ENCODE measurements around the gene IMMP2L. TPM values are rescaled to one million over a fixed set of nuclear protein-coding genes. Genes with fewer than 3 reads are reported as not detected.

The IMMP2L gene
- total and polyA plus RNA-seq, 4 experiments from 2014 or later, result 23.5 to 32.2 (median 29.5) TPM

DNA sequence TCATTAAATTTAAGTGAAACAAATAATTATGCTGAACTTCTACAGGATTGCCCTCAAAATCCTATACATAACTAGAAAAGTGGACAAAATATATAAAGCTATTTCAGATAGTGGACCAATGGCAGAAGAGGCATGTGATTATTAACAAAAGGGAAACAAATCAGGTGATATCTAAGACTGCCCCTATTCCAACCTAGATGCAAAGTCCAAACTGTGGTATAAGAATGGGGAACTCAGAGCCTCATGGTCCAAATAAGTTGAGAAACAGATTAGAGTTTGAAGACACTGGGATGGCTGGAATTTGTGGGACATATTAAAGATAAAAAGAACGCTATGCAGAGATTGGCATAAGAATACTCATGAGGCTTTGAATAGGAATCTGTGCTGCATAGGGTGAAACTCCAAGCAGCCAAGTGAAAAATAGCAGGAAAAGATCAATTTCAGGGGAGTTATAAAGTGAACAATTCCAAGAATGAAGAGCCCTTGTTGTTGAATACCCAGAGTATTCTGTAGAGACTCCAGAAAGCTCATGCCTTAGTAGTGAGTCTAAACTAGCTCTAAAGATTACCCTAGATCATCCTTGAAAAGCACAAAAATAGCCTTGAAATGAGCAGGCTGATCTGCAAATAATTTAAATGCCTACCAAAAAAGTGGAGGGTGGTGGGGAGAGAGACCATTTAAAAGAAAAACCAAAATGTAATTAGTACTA lies 152.4 kb downstream of the IMMP2L start:
- no peak overlapping the region for H3K27ac Mint-ChIP-seq
- no peak overlapping the region for H3K4me3 Mint-ChIP-seq
- POLR2A ChIA-PET (ENCODE audit: partially characterized antibody), result interaction anchor here (0.5 kb wide), 1 partner anchor 224 kb away, joined by 3 read pairs; no protein-coding TSS in a partner anchor
- H3K4me3 ChIP-seq (ENCODE audit: low read length in 2 of 2), result no peak overlapping the region
- H3K27ac ChIP-seq (ENCODE audit: low read depth, low read length), result no peak overlapping the region
- H3K36me3 Mint-ChIP-seq, result peaks cover 10 to 15% of the 10 kb centered on the region in 2 donors
- H3K4me1 Mint-ChIP-seq, result peaks cover 0 to 5% (median 3%) of the 10 kb centered on the region in 4 donors
- DNase-seq, result no peak
- H3K9me3 ChIP-seq (ENCODE audit: control insufficient read depth in 1 of 2, low read length in 2 of 2), result no peaks in the 10 kb centered on the region
- H3K36me3 ChIP-seq (ENCODE audit: insufficient read depth, low read length), result no peaks in the 10 kb centered on the region
- no peaks in the 10 kb centered on the region for H3K27me3 ChIP-seq (ENCODE audit: insufficient read depth, low read length)
- H3K4me1 ChIP-seq (ENCODE audit: insufficient read depth, low read length), result no peaks in the 10 kb centered on the region
- intact Hi-C loops (cut with micrococcal nuclease), result no loop called here
- peaks cover 0 to 7% (median 0%) of the 10 kb centered on the region in 8 donors for H3K9me3 Mint-ChIP-seq
- no peaks in the 10 kb centered on the region for H3K27me3 Mint-ChIP-seq
- CTCF ChIA-PET (ENCODE audit: partially characterized antibody), result no interaction called here

DNA sequence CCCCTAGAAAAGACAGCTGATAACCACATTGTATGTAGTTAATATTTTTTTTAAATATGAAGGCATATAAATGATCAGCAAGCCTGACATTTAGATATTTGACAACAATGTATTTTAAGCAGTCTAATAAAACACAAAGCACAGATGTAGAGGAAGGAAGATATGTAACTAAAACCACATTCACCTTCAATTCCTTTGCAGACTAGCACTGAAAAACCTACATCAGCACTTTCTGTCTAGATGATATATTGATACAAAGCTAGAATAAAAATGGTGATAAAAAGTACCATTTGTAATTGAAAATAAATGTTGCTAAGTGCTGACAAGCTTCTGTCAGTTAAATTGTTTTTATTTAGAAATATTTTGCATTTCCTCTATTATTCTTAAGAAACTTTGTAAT lies 153.6 kb downstream of the IMMP2L start:
- CTCF ChIA-PET (ENCODE audit: partially characterized antibody), result no interaction called here
- intact Hi-C loops (cut with micrococcal nuclease), result no loop called here

DNA sequence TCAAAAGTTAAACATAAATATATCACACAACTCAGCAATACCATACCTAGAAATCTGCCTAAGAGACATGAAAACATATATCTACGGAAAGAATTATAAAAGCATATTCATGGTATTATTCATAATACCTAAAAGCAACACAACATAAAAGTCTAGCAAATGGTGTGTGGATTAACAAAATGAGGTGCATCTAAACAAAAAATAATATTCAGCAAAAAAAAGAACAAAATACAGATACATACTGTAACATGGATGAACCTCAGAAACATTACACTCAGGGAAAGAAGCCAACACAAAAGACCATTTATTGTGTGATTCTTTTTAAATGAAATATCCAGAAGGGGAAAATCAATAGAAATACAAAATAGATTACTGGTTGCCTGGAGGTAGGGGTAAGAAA lies 155.0 kb downstream of the IMMP2L start:
- ChIA-PET POLR2A (ENCODE audit: partially characterized antibody) (no interaction called here), CTCF (ENCODE audit: partially characterized antibody) (no interaction called here)
- H3K36me3 ChIP-seq (ENCODE audit: insufficient read depth, low read length), result no peaks in the 10 kb centered on the region
- Mint-ChIP-seq H3K4me3 (no peak overlapping the region), H3K27ac (no peak overlapping the region), H3K27me3 (no peaks in the 10 kb centered on the region), H3K36me3 (peaks cover 8 to 18% of the 10 kb centered on the region in 2 donors), H3K9me3 (peaks cover 0 to 9% (median 0%) of the 10 kb centered on the region in 8 donors), H3K4me1 (peaks cover 0 to 5% (median 0%) of the 10 kb centered on the region in 4 donors)
- DNase-seq, result no peak
- H3K9me3 ChIP-seq (ENCODE audit: control insufficient read depth in 1 of 2, low read length in 2 of 2), result no peaks in the 10 kb centered on the region
- H3K4me3 ChIP-seq (ENCODE audit: low read length in 2 of 2), result no peak overlapping the region
- no peaks in the 10 kb centered on the region for H3K4me1 ChIP-seq (ENCODE audit: insufficient read depth, low read length)
- intact Hi-C loops (cut with micrococcal nuclease), result no loop called here
- no peak overlapping the region for H3K27ac ChIP-seq (ENCODE audit: low read depth, low read length)
- H3K27me3 ChIP-seq (ENCODE audit: insufficient read depth, low read length), result no peaks in the 10 kb centered on the region

More for the DNA sequence above, 153.6 kb downstream of the IMMP2L start:
- Histone ChIP-seq H3K27ac (ENCODE audit: low read depth, low read length) (no peak overlapping the region), H3K36me3 (ENCODE audit: insufficient read depth, low read length) (no peaks in the 10 kb centered on the region), H3K9me3 (ENCODE audit: control insufficient read depth in 1 of 2, low read length in 2 of 2) (no peaks in the 10 kb centered on the region), H3K4me3 (ENCODE audit: low read length in 2 of 2) (no peak overlapping the region), H3K27me3 (ENCODE audit: insufficient read depth, low read length) (no peaks in the 10 kb centered on the region), H3K4me1 (ENCODE audit: insufficient read depth, low read length) (no peaks in the 10 kb centered on the region)
- POLR2A ChIA-PET (ENCODE audit: partially characterized antibody), result no interaction called here
- H3K4me3 Mint-ChIP-seq, result no peak overlapping the region
- H3K4me1 Mint-ChIP-seq, result peaks cover 0 to 5% (median 2%) of the 10 kb centered on the region in 4 donors
- no peak for DNase-seq
- no peaks in the 10 kb centered on the region for H3K27me3 Mint-ChIP-seq
- H3K27ac Mint-ChIP-seq, result no peak overlapping the region
- H3K36me3 Mint-ChIP-seq, result peaks cover 10 to 15% of the 10 kb centered on the region in 2 donors
- H3K9me3 Mint-ChIP-seq, result peaks cover 0 to 7% (median 0%) of the 10 kb centered on the region in 8 donors

DNA sequence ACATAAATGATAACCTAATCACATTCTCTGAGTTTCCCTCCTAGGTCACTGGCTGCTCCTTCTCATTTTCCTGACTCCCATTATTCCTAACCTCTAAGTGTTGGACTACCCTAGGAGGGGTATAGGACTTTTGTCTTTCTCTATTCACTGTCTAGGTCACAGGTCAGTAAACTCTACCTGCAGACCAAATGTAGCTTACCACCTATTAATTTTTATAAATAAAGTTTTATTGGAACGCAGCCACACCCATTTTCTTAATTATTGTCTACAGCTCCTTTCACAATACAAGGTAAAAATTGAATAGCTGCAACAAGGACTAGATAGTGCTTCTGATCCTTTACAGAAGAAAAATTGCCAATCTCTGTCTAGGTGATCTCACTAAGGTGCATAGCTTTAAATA lies 156.7 kb downstream of the IMMP2L start:
- intact Hi-C loops (cut with micrococcal nuclease), result no loop called here
- H3K4me1 ChIP-seq (ENCODE audit: insufficient read depth, low read length), result no peaks in the 10 kb centered on the region
- H3K36me3 ChIP-seq (ENCODE audit: insufficient read depth, low read length), result no peaks in the 10 kb centered on the region
- Mint-ChIP-seq H3K36me3 (peaks cover 8 to 12% of the 10 kb centered on the region in 2 donors), H3K4me3 (no peak overlapping the region), H3K27me3 (no peaks in the 10 kb centered on the region), H3K27ac (no peak overlapping the region), H3K4me1 (peaks cover 0 to 5% (median 0%) of the 10 kb centered on the region in 4 donors), H3K9me3 (peaks cover 0 to 7% (median 0%) of the 10 kb centered on the region in 8 donors)
- POLR2A ChIA-PET (ENCODE audit: partially characterized antibody), result no interaction called here
- no peak overlapping the region for H3K4me3 ChIP-seq (ENCODE audit: low read length in 2 of 2)
- H3K27ac ChIP-seq (ENCODE audit: low read depth, low read length), result no peak overlapping the region
- no peak for DNase-seq
- H3K9me3 ChIP-seq (ENCODE audit: control insufficient read depth in 1 of 2, low read length in 2 of 2), result no peaks in the 10 kb centered on the region
- no peaks in the 10 kb centered on the region for H3K27me3 ChIP-seq (ENCODE audit: insufficient read depth, low read length)
- CTCF ChIA-PET (ENCODE audit: partially characterized antibody), result no interaction called here

DNA sequence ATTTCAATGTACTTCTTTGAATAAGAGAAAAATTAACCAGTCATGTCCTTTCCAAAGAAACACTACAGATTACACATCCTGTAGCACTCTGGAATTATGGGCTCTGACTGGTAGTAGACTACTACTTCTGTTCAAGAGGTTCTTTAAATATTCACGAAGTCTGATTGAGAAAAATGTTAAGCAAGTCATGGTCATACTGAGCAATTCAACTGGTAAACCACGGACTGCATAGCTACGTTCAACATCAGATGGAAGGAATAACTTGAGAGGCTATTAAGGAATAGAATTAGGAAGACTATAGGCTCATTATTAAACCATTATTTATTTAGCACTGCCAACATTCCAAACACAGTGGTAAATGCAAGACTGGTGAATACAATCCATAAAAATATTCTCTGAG lies 160.8 kb downstream of the IMMP2L start:
- CTCF ChIA-PET (ENCODE audit: partially characterized antibody), result no interaction called here
- no peak overlapping the region for H3K4me3 Mint-ChIP-seq

DNA sequence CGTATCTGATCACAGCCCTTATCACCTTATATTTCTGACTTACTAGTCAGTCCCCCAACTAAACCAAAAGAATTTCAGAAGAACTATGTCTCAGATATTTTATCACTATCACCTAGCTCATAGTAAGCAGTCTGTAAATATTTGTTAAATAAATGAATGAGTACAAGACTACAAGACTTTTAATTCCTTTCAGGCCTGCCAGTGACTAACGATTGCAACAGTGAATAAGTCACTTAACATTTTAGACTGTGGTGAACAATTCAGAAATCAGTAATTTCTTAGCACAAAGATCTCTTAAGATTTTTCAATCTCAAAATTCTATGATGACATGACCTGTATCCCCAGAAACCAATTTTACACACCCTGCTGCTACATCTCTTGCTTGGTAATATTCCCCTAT lies 162.2 kb downstream of the IMMP2L start:
- H3K4me1 Mint-ChIP-seq, result no peaks in the 10 kb centered on the region
- H3K9me3 ChIP-seq (ENCODE audit: control insufficient read depth in 1 of 2, low read length in 2 of 2), result no peaks in the 10 kb centered on the region
- H3K27me3 Mint-ChIP-seq, result no peaks in the 10 kb centered on the region
- ChIA-PET CTCF (ENCODE audit: partially characterized antibody) (no interaction called here), POLR2A (ENCODE audit: partially characterized antibody) (no interaction called here)
- no peak for DNase-seq
- no peaks in the 10 kb centered on the region for H3K4me1 ChIP-seq (ENCODE audit: insufficient read depth, low read length)
- peaks cover 0 to 11% (median 3%) of the 10 kb centered on the region in 8 donors for H3K9me3 Mint-ChIP-seq
- no peak overlapping the region for H3K4me3 ChIP-seq (ENCODE audit: low read length in 2 of 2)
- intact Hi-C loops (cut with micrococcal nuclease), result no loop called here
- peak overlapping the region in 1 of 7 donors; percentile 32 for H3K27ac Mint-ChIP-seq
- H3K27me3 ChIP-seq (ENCODE audit: insufficient read depth, low read length), result no peaks in the 10 kb centered on the region
- no peak overlapping the region for H3K4me3 Mint-ChIP-seq
- H3K36me3 Mint-ChIP-seq, result peaks cover 7 to 29% of the 10 kb centered on the region in 2 donors
- H3K36me3 ChIP-seq (ENCODE audit: insufficient read depth, low read length), result no peaks in the 10 kb centered on the region
- no peak overlapping the region for H3K27ac ChIP-seq (ENCODE audit: low read depth, low read length)

More for the DNA sequence above, 160.8 kb downstream of the IMMP2L start:
- POLR2A ChIA-PET (ENCODE audit: partially characterized antibody), result no interaction called here
- no peak overlapping the region for H3K27ac Mint-ChIP-seq
- DNase-seq, result no peak
- Histone ChIP-seq H3K9me3 (ENCODE audit: control insufficient read depth in 1 of 2, low read length in 2 of 2) (no peaks in the 10 kb centered on the region), H3K4me1 (ENCODE audit: insufficient read depth, low read length) (no peaks in the 10 kb centered on the region), H3K27me3 (ENCODE audit: insufficient read depth, low read length) (no peaks in the 10 kb centered on the region), H3K27ac (ENCODE audit: low read depth, low read length) (no peak overlapping the region), H3K4me3 (ENCODE audit: low read length in 2 of 2) (no peak overlapping the region), H3K36me3 (ENCODE audit: insufficient read depth, low read length) (no peaks in the 10 kb centered on the region)
- H3K4me1 Mint-ChIP-seq, result no peaks in the 10 kb centered on the region
- intact Hi-C loops (cut with micrococcal nuclease), result no loop called here
- no peaks in the 10 kb centered on the region for H3K27me3 Mint-ChIP-seq
- peaks cover 7 to 25% of the 10 kb centered on the region in 2 donors for H3K36me3 Mint-ChIP-seq
- peaks cover 0 to 8% (median 2%) of the 10 kb centered on the region in 8 donors for H3K9me3 Mint-ChIP-seq

DNA sequence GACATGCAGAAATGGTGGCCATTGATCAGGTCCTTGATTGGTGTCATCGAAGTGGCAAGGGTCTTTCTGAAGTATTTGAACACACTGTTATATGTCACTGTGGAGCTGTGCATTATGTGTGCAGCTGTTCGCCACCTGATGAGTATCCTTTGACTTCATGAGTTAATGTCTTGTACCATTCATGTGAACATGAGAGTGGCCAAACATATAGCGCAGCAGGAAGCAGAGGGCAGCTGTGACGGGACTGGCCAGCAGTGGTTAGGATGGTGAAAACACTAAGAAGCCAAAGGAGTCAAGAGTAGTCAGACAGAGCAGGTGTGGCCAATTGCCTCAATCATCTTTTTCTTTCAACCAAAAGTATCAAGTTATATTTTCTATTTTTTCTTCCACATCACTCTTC lies 167.4 kb downstream of the IMMP2L start:
- peaks cover 10 to 45% of the 10 kb centered on the region in 2 donors for H3K36me3 Mint-ChIP-seq
- H3K27me3 Mint-ChIP-seq, result no peaks in the 10 kb centered on the region
- Histone ChIP-seq H3K4me1 (ENCODE audit: insufficient read depth, low read length) (no peaks in the 10 kb centered on the region), H3K27ac (ENCODE audit: low read depth, low read length) (no peak overlapping the region), H3K27me3 (ENCODE audit: insufficient read depth, low read length) (no peaks in the 10 kb centered on the region), H3K4me3 (ENCODE audit: low read length in 2 of 2) (no peak overlapping the region), H3K9me3 (ENCODE audit: control insufficient read depth in 1 of 2, low read length in 2 of 2) (no peaks in the 10 kb centered on the region), H3K36me3 (ENCODE audit: insufficient read depth, low read length) (no peaks in the 10 kb centered on the region)
- no peak overlapping the region for H3K27ac Mint-ChIP-seq
- ChIA-PET CTCF (ENCODE audit: partially characterized antibody) (no interaction called here), POLR2A (ENCODE audit: partially characterized antibody) (no interaction called here)
- H3K4me1 Mint-ChIP-seq, result no peaks in the 10 kb centered on the region
- intact Hi-C loops (cut with micrococcal nuclease), result no loop called here
- H3K4me3 Mint-ChIP-seq, result no peak overlapping the region
- peaks cover 0 to 4% (median 3%) of the 10 kb centered on the region in 8 donors for H3K9me3 Mint-ChIP-seq
- DNase-seq, result no peak
